Coronary artery (tissue), 2 donors: ENCODE results near the gene SLC15A1.

Experiments used
- DNase-seq: peaks from one replicate; pipeline ENCODE4 v3.0.0-alpha.2; 2017; ENCODE audit warnings: low spot score
- H3K27ac ChIP-seq, 2 donors: fragments of 200-600 bp; sonication (generic); one replicate each; pipeline ENCODE4 v1.5.1; 2016 to 2019
- H3K4me3 ChIP-seq: fragments of 200-600 bp; sonication (generic); 2 replicates; pipeline ENCODE4 v1.5.1; 2016; ENCODE audit warnings: mild to moderate bottlenecking, moderate library complexity
- CTCF ChIP-seq: fragments of 200-600 bp; sonication (generic); IDR thresholded peaks from one replicate; pipeline ENCODE4 v1.5.1; 2019; ENCODE audit warnings: antibody characterized with exemption

SLC15A1 gene

GRCh38 chr13:98740131-98740530 is 12.3 kb downstream of the SLC15A1 start:
- TF ChIP-seq CTCF: no peak
- no peak overlapping the region for H3K4me3 ChIP-seq
- no peak overlapping the region for H3K27ac ChIP-seq
- DNase-seq: no peak

GRCh38 chr13:98738993-98739392 is 13.5 kb downstream of the SLC15A1 start:
- TF ChIP-seq CTCF: no peak
- Histone ChIP-seq H3K27ac (no peak overlapping the region), H3K4me3 (no peak overlapping the region)
- no peak for DNase-seq

DNA sequence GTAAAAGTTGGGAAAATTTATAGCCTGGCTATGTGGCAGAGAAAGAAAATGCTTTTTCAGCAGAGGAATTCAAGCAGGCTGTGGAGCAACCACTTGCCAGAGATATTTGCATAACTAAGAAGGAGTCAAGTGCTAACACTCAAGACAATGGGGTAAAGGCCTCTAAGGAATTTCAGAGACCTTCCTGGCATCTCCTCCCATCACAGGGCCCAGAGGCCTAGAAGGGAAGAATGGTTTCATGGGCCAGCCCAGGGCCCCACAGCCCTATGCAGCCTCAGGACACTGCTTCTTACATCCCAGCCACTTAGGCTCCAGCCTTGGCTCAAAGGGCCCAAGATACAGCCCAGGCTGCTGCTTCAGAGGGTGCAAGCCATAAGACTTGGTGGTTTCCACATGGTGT is 14.3 kb downstream of the SLC15A1 start:
- H3K4me3 ChIP-seq: no peak overlapping the region
- no peak overlapping the region for H3K27ac ChIP-seq
- no peak for TF ChIP-seq CTCF
- no peak for DNase-seq

DNA sequence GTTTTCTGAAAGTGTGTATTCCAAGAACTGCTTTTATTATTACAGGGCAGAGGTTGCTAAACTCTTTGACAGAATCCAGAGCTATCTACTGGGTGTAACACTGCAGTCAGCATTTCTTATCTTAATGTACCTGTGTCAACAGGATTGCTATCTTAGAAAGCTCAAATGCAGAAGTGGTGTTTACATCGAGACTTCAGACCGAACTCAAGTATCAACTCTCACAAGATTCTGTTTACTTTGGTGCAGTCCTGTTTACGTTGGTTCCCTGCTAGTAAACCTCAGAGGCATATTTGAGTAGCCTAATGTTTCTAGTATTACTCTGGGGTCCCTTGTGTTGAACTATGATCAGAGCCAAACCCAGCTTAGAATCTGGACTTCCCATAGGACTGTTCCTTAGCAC is 20.5 kb downstream of the SLC15A1 start:
- TF ChIP-seq CTCF: no peak
- Histone ChIP-seq H3K27ac (no peak overlapping the region), H3K4me3 (no peak overlapping the region)
- DNase-seq: no peak

- Histone ChIP-seq H3K4me3 (no peak overlapping the region), H3K27ac (no peak overlapping the region)
- no peak for TF ChIP-seq CTCF
- DNase-seq: no peak
Measured at GRCh38 chr13:98731038-98731437, 21.4 kb downstream of the SLC15A1 start.

GRCh38 chr13:98730441-98730840 is 22.0 kb downstream of the SLC15A1 start:
- TF ChIP-seq CTCF: no peak
- Histone ChIP-seq H3K27ac (no peak overlapping the region), H3K4me3 (no peak overlapping the region)
- DNase-seq: no peak

- no peak for TF ChIP-seq CTCF
- no peak for DNase-seq
- no peak overlapping the region for H3K27ac ChIP-seq
- H3K4me3 ChIP-seq: no peak overlapping the region
Measured at GRCh38 chr13:98729658-98730057, 22.8 kb downstream of the SLC15A1 start.
